SK-N-SH (cell line): Measurements from ENCODE around the gene CALML3. TPM values are rescaled to one million over a fixed set of nuclear protein-coding genes. Genes with fewer than 3 reads are reported as not detected.

Experiments used
- CHD2 ChIP-seq: fragments of 150-350 bp; IDR thresholded peaks from 2 replicates; pipeline ENCODE4 v1.6.1; 2018; ENCODE audit warnings: low read length; ENCODE audit not compliant: partially characterized antibody
- ELF1 ChIP-seq: IDR thresholded peaks from 2 replicates; pipeline ENCODE4 v1.4.0; 2012
- EP300 ChIP-seq, 2 experiments: IDR thresholded peaks; 2 replicates each; pipeline versions ENCODE4 v1.4.0 to v1.6.1; 2012; ENCODE audit warnings: borderline replicate concordance in 1 of 2, low read depth in 1 of 2, low read length in 1 of 2
- FOSL2 ChIP-seq: IDR thresholded peaks from 2 replicates; pipeline ENCODE4 v1.4.0; 2012; ENCODE audit warnings: low read depth, mild to moderate bottlenecking, moderate library complexity, borderline replicate concordance
- FOXJ3 ChIP-seq: sonication (generic); formaldehyde crosslinking; IDR thresholded peaks from 2 replicates; pipeline ENCODE4 v1.5.1; 2020; ENCODE audit warnings: mild to moderate bottlenecking, missing genetic modification reagents
- FOXM1 ChIP-seq: IDR thresholded peaks from 2 replicates; pipeline ENCODE4 v1.4.0; 2012; ENCODE audit warnings: low read depth, mild to moderate bottlenecking
- GABPA ChIP-seq: IDR thresholded peaks from 2 replicates; pipeline ENCODE4 v1.4.0; 2012; ENCODE audit warnings: low read depth, mild to moderate bottlenecking
- NFIC ChIP-seq: IDR thresholded peaks from 2 replicates; pipeline ENCODE4 v1.4.0; 2012; ENCODE audit warnings: borderline replicate concordance
- NRF1 ChIP-seq: IDR thresholded peaks from 2 replicates; pipeline ENCODE4 v1.6.1; 2012; ENCODE audit warnings: low read depth, mild to moderate bottlenecking, low read length
- POLR2AphosphoS5 ChIP-seq: IDR thresholded peaks from 2 replicates; pipeline ENCODE4 v1.6.1; 2012; ENCODE audit warnings: low read depth, low read length
- RAD21 ChIP-seq: IDR thresholded peaks from 2 replicates; pipeline ENCODE4 v1.6.1; 2012; ENCODE audit warnings: mild to moderate bottlenecking, low read length
- RFX5 ChIP-seq: IDR thresholded peaks from 2 replicates; pipeline ENCODE4 v1.6.1; 2012; ENCODE audit warnings: mild to moderate bottlenecking, improper control_type of control experiment, low read length
- SIN3A ChIP-seq: IDR thresholded peaks from 2 replicates; pipeline ENCODE4 v1.6.1; 2012; ENCODE audit warnings: low read depth, mild to moderate bottlenecking, low read length, moderate library complexity, borderline replicate concordance
- SMC3 ChIP-seq: IDR thresholded peaks from 2 replicates; pipeline ENCODE4 v1.6.1; 2012; ENCODE audit warnings: low read depth, low read length, improper control_type of control experiment
- TEAD4 ChIP-seq: IDR thresholded peaks from 2 replicates; pipeline ENCODE4 v1.4.0; 2012; ENCODE audit warnings: mild to moderate bottlenecking, borderline replicate concordance; ENCODE audit not compliant: insufficient read depth
- YY1 ChIP-seq: IDR thresholded peaks from 2 replicates; pipeline ENCODE4 v1.4.0; 2012; ENCODE audit warnings: low read depth, mild to moderate bottlenecking
- polyA plus RNA-seq, 3 experiments: library from polyadenylated mRNA; depleted of rRNA; stranded (reverse); fragments of >200 nt; gene quantifications; 2 replicates each; pipeline ENCODE4 v1.2.3, GENCODE V29; 2012
- TF ChIP-seq, protein P1 (sequence below): IDR thresholded peaks from 2 replicates; pipeline ENCODE4; 2012
- TF ChIP-seq, protein P2 (sequence below): fragments of 150-350 bp; IDR thresholded peaks from 2 replicates; pipeline ENCODE4 v1.6.1; 2017; ENCODE audit warnings: antibody characterized with exemption, low read length, low read depth, borderline replicate concordance
- TF ChIP-seq, protein P3 (sequence below): fragments of 150-350 bp; IDR thresholded peaks from 2 replicates; pipeline ENCODE4 v1.6.1; 2016; ENCODE audit warnings: mild to moderate bottlenecking, low read depth, low read length
- TF ChIP-seq, protein P4 (sequence below): IDR thresholded peaks from 2 replicates; pipeline ENCODE4 v1.4.0; 2012; ENCODE audit warnings: low read depth, borderline replicate concordance
- TF ChIP-seq, protein P5 (sequence below): fragments of 200-600 bp; sonication (generic); IDR thresholded peaks from 2 replicates; pipeline ENCODE4 v1.6.1; 2017; ENCODE audit warnings: antibody characterized with exemption, mild to moderate bottlenecking, moderate library complexity

The CALML3 gene
- polyA plus RNA-seq, 1 of the 3 experiments (the other 2 are of a cell fraction): not detected

DNA sequence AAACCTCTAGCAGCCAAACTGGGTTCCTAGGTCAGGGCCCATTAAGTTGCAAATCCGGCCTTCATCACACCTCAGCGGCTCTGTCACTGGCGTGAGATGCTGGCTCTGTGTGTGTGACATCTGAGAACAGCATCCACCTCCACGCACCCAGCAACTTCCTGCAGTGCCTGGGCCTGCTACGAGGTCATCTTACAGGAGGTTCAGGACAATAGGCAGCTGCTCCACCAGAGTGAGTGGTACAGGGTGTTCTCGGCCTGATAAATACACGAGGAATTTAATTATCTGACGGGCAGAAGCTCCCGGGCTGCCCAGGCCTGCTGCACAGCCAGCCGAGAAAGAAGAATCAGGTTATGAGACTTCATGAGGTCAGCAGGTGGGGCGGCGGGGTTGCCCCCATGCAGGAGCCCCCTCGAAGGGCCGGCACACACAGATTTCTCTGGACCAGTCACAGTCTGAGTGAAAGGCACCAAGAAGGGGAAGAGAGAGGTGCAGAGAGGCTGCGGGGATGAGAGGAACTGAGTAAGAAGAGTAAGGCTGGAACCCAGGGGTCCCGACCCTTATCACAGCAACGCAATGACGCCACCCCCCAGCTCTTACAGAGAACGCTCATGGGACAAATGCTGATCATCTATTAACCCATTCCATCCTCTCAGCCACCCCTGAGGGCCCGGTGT, 49.3 kb downstream of the CALML3 start (continued):
- TF ChIP-seq, protein P1, sequence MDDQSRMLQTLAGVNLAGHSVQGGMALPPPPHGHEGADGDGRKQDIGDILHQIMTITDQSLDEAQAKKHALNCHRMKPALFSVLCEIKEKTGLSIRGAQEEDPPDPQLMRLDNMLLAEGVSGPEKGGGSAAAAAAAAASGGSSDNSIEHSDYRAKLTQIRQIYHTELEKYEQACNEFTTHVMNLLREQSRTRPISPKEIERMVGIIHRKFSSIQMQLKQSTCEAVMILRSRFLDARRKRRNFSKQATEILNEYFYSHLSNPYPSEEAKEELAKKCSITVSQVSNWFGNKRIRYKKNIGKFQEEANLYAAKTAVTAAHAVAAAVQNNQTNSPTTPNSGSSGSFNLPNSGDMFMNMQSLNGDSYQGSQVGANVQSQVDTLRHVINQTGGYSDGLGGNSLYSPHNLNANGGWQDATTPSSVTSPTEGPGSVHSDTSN: no peak
- TF ChIP-seq, protein P2, sequence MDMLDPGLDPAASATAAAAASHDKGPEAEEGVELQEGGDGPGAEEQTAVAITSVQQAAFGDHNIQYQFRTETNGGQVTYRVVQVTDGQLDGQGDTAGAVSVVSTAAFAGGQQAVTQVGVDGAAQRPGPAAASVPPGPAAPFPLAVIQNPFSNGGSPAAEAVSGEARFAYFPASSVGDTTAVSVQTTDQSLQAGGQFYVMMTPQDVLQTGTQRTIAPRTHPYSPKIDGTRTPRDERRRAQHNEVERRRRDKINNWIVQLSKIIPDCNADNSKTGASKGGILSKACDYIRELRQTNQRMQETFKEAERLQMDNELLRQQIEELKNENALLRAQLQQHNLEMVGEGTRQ: no peak
- no peak for TF ChIP-seq SMC3
- no peak for TF ChIP-seq NRF1
- TF ChIP-seq FOXM1: no peak
- TF ChIP-seq FOXJ3 (CRISPR knock-in tag): peak; percentile 82; the same call in 1 of the 2 replicates
- TF ChIP-seq SIN3A: no peak
- TF ChIP-seq, protein P3, sequence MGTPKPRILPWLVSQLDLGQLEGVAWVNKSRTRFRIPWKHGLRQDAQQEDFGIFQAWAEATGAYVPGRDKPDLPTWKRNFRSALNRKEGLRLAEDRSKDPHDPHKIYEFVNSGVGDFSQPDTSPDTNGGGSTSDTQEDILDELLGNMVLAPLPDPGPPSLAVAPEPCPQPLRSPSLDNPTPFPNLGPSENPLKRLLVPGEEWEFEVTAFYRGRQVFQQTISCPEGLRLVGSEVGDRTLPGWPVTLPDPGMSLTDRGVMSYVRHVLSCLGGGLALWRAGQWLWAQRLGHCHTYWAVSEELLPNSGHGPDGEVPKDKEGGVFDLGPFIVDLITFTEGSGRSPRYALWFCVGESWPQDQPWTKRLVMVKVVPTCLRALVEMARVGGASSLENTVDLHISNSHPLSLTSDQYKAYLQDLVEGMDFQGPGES: no peak
- TF ChIP-seq, protein P4, sequence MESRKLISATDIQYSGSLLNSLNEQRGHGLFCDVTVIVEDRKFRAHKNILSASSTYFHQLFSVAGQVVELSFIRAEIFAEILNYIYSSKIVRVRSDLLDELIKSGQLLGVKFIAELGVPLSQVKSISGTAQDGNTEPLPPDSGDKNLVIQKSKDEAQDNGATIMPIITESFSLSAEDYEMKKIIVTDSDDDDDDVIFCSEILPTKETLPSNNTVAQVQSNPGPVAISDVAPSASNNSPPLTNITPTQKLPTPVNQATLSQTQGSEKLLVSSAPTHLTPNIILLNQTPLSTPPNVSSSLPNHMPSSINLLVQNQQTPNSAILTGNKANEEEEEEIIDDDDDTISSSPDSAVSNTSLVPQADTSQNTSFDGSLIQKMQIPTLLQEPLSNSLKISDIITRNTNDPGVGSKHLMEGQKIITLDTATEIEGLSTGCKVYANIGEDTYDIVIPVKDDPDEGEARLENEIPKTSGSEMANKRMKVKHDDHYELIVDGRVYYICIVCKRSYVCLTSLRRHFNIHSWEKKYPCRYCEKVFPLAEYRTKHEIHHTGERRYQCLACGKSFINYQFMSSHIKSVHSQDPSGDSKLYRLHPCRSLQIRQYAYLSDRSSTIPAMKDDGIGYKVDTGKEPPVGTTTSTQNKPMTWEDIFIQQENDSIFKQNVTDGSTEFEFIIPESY: no peak
- no peak for TF ChIP-seq RFX5
- peak in 1 of 2 experiments; percentile 37; a peak in 1 of 4 replicates for TF ChIP-seq EP300 (IDR thresholded peaks at IDR 0.05; ENCODE audit: borderline replicate concordance in 1 of 2, low read depth in 1 of 2, low read length in 1 of 2)
- no peak for TF ChIP-seq YY1
- TF ChIP-seq FOSL2: no peak
- TF ChIP-seq, protein P5, sequence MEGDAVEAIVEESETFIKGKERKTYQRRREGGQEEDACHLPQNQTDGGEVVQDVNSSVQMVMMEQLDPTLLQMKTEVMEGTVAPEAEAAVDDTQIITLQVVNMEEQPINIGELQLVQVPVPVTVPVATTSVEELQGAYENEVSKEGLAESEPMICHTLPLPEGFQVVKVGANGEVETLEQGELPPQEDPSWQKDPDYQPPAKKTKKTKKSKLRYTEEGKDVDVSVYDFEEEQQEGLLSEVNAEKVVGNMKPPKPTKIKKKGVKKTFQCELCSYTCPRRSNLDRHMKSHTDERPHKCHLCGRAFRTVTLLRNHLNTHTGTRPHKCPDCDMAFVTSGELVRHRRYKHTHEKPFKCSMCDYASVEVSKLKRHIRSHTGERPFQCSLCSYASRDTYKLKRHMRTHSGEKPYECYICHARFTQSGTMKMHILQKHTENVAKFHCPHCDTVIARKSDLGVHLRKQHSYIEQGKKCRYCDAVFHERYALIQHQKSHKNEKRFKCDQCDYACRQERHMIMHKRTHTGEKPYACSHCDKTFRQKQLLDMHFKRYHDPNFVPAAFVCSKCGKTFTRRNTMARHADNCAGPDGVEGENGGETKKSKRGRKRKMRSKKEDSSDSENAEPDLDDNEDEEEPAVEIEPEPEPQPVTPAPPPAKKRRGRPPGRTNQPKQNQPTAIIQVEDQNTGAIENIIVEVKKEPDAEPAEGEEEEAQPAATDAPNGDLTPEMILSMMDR: no peak
- no peak for TF ChIP-seq POLR2AphosphoS5
- 0 out of 2 replicates have a peak, but pooled peaks have one; percentile 12 for TF ChIP-seq RAD21
- TF ChIP-seq CHD2: peak; percentile 25
- no peak for TF ChIP-seq TEAD4
- TF ChIP-seq ELF1: no peak
- no peak for TF ChIP-seq NFIC
- no peak for TF ChIP-seq GABPA
- TF ChIP-seq, all 33 proteins: peak for 7
